Osteocyte (in vitro differentiated cells): ENCODE measurements around the gene CRYGS. TPM values are rescaled to one million over a fixed set of nuclear protein-coding genes. Genes with fewer than 3 reads are reported as not detected.
A peak's percentile ranks its signal among the peaks of the same experiment; 100 is the strongest.
"Not testable (repeated sequence)": the region's sequence is repeated elsewhere in the genome, so short reads cannot be mapped to it uniquely, and the experiment has no call there.

Source experiments
- DNase-seq: peaks from one replicate; pipeline ENCODE4 v3.0.0; 2021; ENCODE audit warnings: mixed read lengths; ENCODE audit not compliant: unreplicated experiment; ENCODE audit errors: extremely low spot score
- H3K27ac Mint-ChIP-seq: one replicate; pipeline ENCODE4 v1.8.0; 2021; ENCODE audit warnings: mild to moderate bottlenecking, mixed read lengths; ENCODE audit not compliant: unreplicated experiment
- H3K27me3 Mint-ChIP-seq: one replicate; pipeline ENCODE4 v1.8.0; 2021; ENCODE audit warnings: mixed read lengths; ENCODE audit not compliant: unreplicated experiment
- H3K36me3 Mint-ChIP-seq: one replicate; pipeline ENCODE4 v1.8.0; 2021; ENCODE audit warnings: mixed read lengths; ENCODE audit not compliant: unreplicated experiment
- H3K4me1 Mint-ChIP-seq: one replicate; pipeline ENCODE4 v1.8.0; 2021; ENCODE audit warnings: mixed read lengths; ENCODE audit not compliant: unreplicated experiment
- H3K4me3 Mint-ChIP-seq: one replicate; pipeline ENCODE4 v1.8.0; 2021; ENCODE audit warnings: mild to moderate bottlenecking, moderate library complexity, mixed read lengths; ENCODE audit not compliant: unreplicated experiment
- H3K9me3 Mint-ChIP-seq: one replicate; pipeline ENCODE4 v1.8.0; 2021; ENCODE audit warnings: mixed read lengths; ENCODE audit not compliant: unreplicated experiment
- CTCF ChIP-seq: fragments of 200-600 bp; sonication (generic); IDR thresholded peaks from 2 replicates; pipeline ENCODE4 v1.5.0; 2021; ENCODE audit warnings: antibody characterized with exemption, mild to moderate bottlenecking, moderate library complexity
- total RNA-seq: library from RNA; stranded (reverse); gene quantifications from 2 replicates; pipeline ENCODE4 v1.2.1, GENCODE V29; 2021

The CRYGS gene
- total RNA-seq, 1 donor from 2014 or later, result 3.9 TPM

DNA sequence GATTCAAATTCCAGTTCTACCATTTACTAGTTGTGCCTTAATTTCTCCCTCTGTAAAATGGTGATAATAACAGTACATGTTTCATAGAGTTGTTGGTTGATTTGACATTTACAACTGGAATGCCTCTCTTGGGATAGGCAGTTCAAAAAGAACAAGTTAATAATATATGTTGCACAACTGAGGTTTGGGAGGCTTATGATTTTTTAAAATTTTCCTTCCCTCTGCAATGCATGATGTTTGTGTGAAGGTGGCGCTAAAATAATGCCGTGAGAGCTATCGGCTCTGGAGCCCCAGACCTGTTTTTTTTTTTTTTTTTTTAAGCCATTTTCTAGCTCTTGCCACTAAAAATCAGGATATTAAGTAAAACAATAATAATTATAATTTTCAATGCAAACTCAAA is 44.9 kb upstream of the CRYGS start:
- peaks cover 17% of the 10 kb centered on the region for H3K36me3 Mint-ChIP-seq
- H3K27me3 Mint-ChIP-seq, result no peaks in the 10 kb centered on the region
- TF ChIP-seq CTCF, result peak; percentile 38
- no peak for DNase-seq
- no peaks in the 10 kb centered on the region for H3K4me1 Mint-ChIP-seq
- no peaks in the 10 kb centered on the region for H3K9me3 Mint-ChIP-seq
- H3K27ac Mint-ChIP-seq, result no peak overlapping the region
- H3K4me3 Mint-ChIP-seq, result no peak overlapping the region

GRCh38 chr3:186588632-186589031 is 44.5 kb upstream of the CRYGS start:
- no peak for TF ChIP-seq CTCF
- H3K4me1 Mint-ChIP-seq, result no peaks in the 10 kb centered on the region
- H3K9me3 Mint-ChIP-seq, result no peaks in the 10 kb centered on the region
- no peak overlapping the region for H3K4me3 Mint-ChIP-seq
- no peaks in the 10 kb centered on the region for H3K27me3 Mint-ChIP-seq
- DNase-seq, result no peak
- H3K36me3 Mint-ChIP-seq, result peaks cover 20% of the 10 kb centered on the region
- H3K27ac Mint-ChIP-seq, result no peak overlapping the region

DNA sequence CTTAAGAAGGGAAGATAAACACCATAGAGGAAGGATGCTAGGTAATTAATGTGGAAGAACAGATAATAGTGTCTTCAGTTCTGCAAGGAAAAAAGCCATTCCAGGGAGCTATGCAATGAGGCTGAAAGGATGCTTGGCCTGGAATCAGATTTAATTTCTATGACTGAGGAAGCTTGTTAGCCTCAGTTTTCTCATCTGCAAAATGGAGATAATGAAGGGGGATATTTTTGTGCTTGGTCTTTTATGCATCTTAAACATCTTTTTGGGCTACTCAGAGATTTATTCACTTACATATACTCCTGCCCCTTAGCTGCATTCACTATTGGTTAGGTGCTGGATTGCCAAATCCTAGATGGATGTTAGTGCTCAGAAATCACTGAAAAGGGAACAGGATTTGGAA is 43.0 kb upstream of the CRYGS start:
- no peak for TF ChIP-seq CTCF
- Mint-ChIP-seq H3K27ac (no peak overlapping the region), H3K4me3 (no peak overlapping the region), H3K9me3 (no peaks in the 10 kb centered on the region), H3K36me3 (peaks cover 32% of the 10 kb centered on the region), H3K27me3 (no peaks in the 10 kb centered on the region), H3K4me1 (no peaks in the 10 kb centered on the region)
- no peak for DNase-seq

- not testable (repeated sequence) for DNase-seq, H3K4me1 Mint-ChIP-seq, H3K4me3 Mint-ChIP-seq, H3K27ac Mint-ChIP-seq, H3K9me3 Mint-ChIP-seq, H3K27me3 Mint-ChIP-seq
- H3K36me3 Mint-ChIP-seq, result peaks cover 39% of the 10 kb centered on the region
Observed at GRCh38 chr3:186586245-186586644, 42.1 kb upstream of the CRYGS start.

- Mint-ChIP-seq H3K27me3 (no peaks in the 10 kb centered on the region), H3K4me3 (no peak overlapping the region), H3K4me1 (no peaks in the 10 kb centered on the region), H3K9me3 (no peaks in the 10 kb centered on the region), H3K36me3 (peaks cover 47% of the 10 kb centered on the region), H3K27ac (no peak overlapping the region)
- no peak for TF ChIP-seq CTCF
- DNase-seq, result no peak
Observed at GRCh38 chr3:186583831-186584230, 39.7 kb upstream of the CRYGS start.

DNA sequence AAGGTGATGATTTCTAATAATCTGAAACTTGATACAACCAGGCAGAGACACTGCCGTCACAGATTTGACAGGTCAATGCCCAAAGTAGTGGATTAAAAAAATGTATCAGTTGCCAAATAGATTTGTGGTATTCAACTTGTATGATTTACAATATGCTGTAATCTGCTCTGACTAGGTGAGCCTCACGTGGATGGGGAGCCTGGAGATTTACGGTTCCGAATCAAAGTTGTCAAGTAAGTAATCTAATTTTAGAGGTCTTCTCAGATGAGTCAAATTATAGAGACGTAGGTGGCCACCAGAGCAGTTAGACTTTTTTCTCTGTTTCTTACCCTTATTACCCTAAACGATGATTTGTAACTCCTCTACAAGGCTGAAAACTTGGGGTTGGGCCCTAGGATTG is 38.4 kb upstream of the CRYGS start:
- Mint-ChIP-seq H3K4me3 (no peak overlapping the region), H3K9me3 (no peaks in the 10 kb centered on the region), H3K27me3 (no peaks in the 10 kb centered on the region), H3K4me1 (no peaks in the 10 kb centered on the region), H3K27ac (no peak overlapping the region), H3K36me3 (peaks cover 51% of the 10 kb centered on the region)
- no peak for DNase-seq
- TF ChIP-seq CTCF, result no peak
